K562 (cell line): ENCODE measurements around the gene ERAL1. TPM values are rescaled to one million over a fixed set of nuclear protein-coding genes. Genes with fewer than 3 reads are reported as not detected.
A peak's percentile ranks its signal among the peaks of the same experiment; 100 is the strongest.

Experiments
- ARID1B ChIP-seq: fragments of 450-650 bp; IDR thresholded peaks from 2 replicates; pipeline ENCODE4 v1.6.1; 2016; ENCODE audit warnings: antibody characterized with exemption, mild to moderate bottlenecking, inconsistent platforms
- ARID2 ChIP-seq: fragments of 450-650 bp; IDR thresholded peaks from 2 replicates; pipeline ENCODE4 v1.6.1; 2017; ENCODE audit warnings: antibody characterized with exemption, mild to moderate bottlenecking
- CBX8 ChIP-seq: fragments of 200-600 bp; sonication (generic); IDR thresholded peaks from 2 replicates; pipeline ENCODE4 v1.6.1; 2012; ENCODE audit warnings: borderline replicate concordance, mixed run types, low read depth, mild to moderate bottlenecking, moderate library complexity, mixed read lengths, low read length, control low read depth, inconsistent platforms; ENCODE audit not compliant: poor library complexity, severe bottlenecking; ENCODE audit errors: extremely low read depth
- EGR1 ChIP-seq: fragments of 450-650 bp; conservative IDR thresholded peaks from 2 replicates; pipeline ENCODE4 v1.6.1; 2017; ENCODE audit warnings: mild to moderate bottlenecking
- EP400 ChIP-seq: fragments of 450-650 bp; IDR thresholded peaks from 2 replicates; pipeline ENCODE4 v1.6.1; 2017; ENCODE audit warnings: antibody characterized with exemption, mild to moderate bottlenecking, moderate library complexity
- ETS2 ChIP-seq: IDR thresholded peaks from 2 replicates; pipeline ENCODE4 v1.6.1; 2016; ENCODE audit warnings: borderline replicate concordance, missing genetic modification characterization, mild to moderate bottlenecking, moderate library complexity, missing compliant biosample characterization; ENCODE audit not compliant: poor library complexity, severe bottlenecking
- HDAC3 ChIP-seq: fragments of 450-650 bp; IDR thresholded peaks from 2 replicates; pipeline ENCODE4 v1.6.1; 2018; ENCODE audit warnings: borderline replicate concordance, mild to moderate bottlenecking, moderate library complexity; ENCODE audit not compliant: partially characterized antibody
- HNRNPL ChIP-seq: fragments of 200-400 bp; formaldehyde crosslinking; IDR thresholded peaks from 2 replicates; pipeline ENCODE4 v1.6.1; 2017; ENCODE audit warnings: low read depth, mild to moderate bottlenecking, low read length
- KDM1A ChIP-seq, 2 experiments: fragments of 450-650 bp; IDR thresholded peaks; 2 replicates each; pipeline ENCODE4 v1.6.1; 2016; ENCODE audit warnings: mild to moderate bottlenecking in 2 of 2
- MCM3 ChIP-seq: fragments of 450-650 bp; IDR thresholded peaks from 2 replicates; pipeline ENCODE4 v1.6.1; 2016
- MECOM ChIP-seq: fragments of 250-450 bp; sonication (Bioruptor Pico); IDR thresholded peaks from 2 replicates; pipeline ENCODE4 v1.8.0; 2022; ENCODE audit warnings: inconsistent platforms
- MXI1 ChIP-seq: IDR thresholded peaks from 2 replicates; pipeline ENCODE4 v1.6.1; 2011; ENCODE audit warnings: low read depth, mild to moderate bottlenecking, improper control_type of control experiment, low read length
- PRPF4 ChIP-seq: fragments of 200-400 bp; formaldehyde crosslinking; IDR thresholded peaks from one replicate; pipeline ENCODE4 v1.6.1; 2017; ENCODE audit warnings: low read length, low read depth, mild to moderate bottlenecking; ENCODE audit not compliant: insufficient read depth, poor library complexity, severe bottlenecking
- RBM39 ChIP-seq: fragments of 200-400 bp; formaldehyde crosslinking; optimal IDR thresholded peaks from 2 replicates; pipeline ENCODE3; 2018; ENCODE audit warnings: low read depth, low read length
- RUNX1 ChIP-seq: sonication (generic); IDR thresholded peaks from 2 replicates; pipeline ENCODE4 v1.6.1; 2016; ENCODE audit warnings: antibody characterized with exemption, low read depth
- THRAP3 ChIP-seq: fragments of 450-650 bp; IDR thresholded peaks from 2 replicates; pipeline ENCODE4 v1.6.1; 2016; ENCODE audit warnings: mild to moderate bottlenecking, inconsistent platforms, borderline replicate concordance
- YBX1 ChIP-seq: fragments of 450-650 bp; IDR thresholded peaks from 2 replicates; pipeline ENCODE4 v1.7.1; 2016; ENCODE audit warnings: mild to moderate bottlenecking
- ZNF282 ChIP-seq: sonication (generic); formaldehyde crosslinking; IDR thresholded peaks from 2 replicates; pipeline ENCODE4 v1.8.1; 2023; ENCODE audit warnings: missing genetic modification reagents
- ZNF830 ChIP-seq: fragments of 250-450 bp; sonication (Bioruptor Pico); IDR thresholded peaks from 2 replicates; pipeline ENCODE4 v1.5.0; 2021; ENCODE audit warnings: mild to moderate bottlenecking
- ZZZ3 ChIP-seq: fragments of 450-650 bp; IDR thresholded peaks from 2 replicates; pipeline ENCODE4 v1.6.1; 2016; ENCODE audit warnings: antibody characterized with exemption, mild to moderate bottlenecking, moderate library complexity
- polyA plus RNA-seq, 8 experiments: library from polyadenylated mRNA; depleted of rRNA in 4 of 8; stranded (reverse) in 5 of 8; unstranded in 3 of 8; fragments of >200 nt; fragmentation: Nextera tagmentation in 2 of 8; fragmentation: Illumina TruSeq in 1 of 8; extraction: Ambion mirVana in 2 of 8; extraction: Trizol in 1 of 8; gene quantifications; 2 replicates each; pipeline versions ENCODE4 v1.2.1 to v1.2.3, GENCODE V29; 2011 to 2014; ENCODE audit warnings: inconsistent platforms in 1 of 8, missing spikeins in 1 of 8
- total RNA-seq, 7 experiments: library from RNA; depleted of rRNA in 6 of 7; stranded (reverse); fragments of >200 nt in 6 of 7; fragmentation: Illumina TruSeq in 2 of 7; extraction: Trizol in 2 of 7; gene quantifications; 2 replicates each; pipeline versions ENCODE4 v1.2.1 to v1.2.3, GENCODE V29; 2011 to 2021; ENCODE audit warnings: low replicate concordance in 1 of 7
- TF ChIP-seq, protein P1 (sequence below): fragments of 450-650 bp; IDR thresholded peaks from 2 replicates; pipeline ENCODE4 v1.6.1; 2016; ENCODE audit warnings: antibody characterized with exemption
- TF ChIP-seq, protein P2 (sequence below): fragments of 250-450 bp; sonication (Bioruptor Pico); IDR thresholded peaks from 2 replicates; pipeline ENCODE4 v1.8.0; 2021; ENCODE audit warnings: moderate library complexity, mild to moderate bottlenecking, inconsistent platforms
- TF ChIP-seq, protein P3 (sequence below): fragments of 450-650 bp; IDR thresholded peaks from 2 replicates; pipeline ENCODE4 v1.6.1; 2017; ENCODE audit warnings: antibody characterized with exemption, mild to moderate bottlenecking

Gene ERAL1
- total and polyA plus RNA-seq, 9 of the 15 experiments (the other 6 are each of a cell fraction or from before 2014, with no cell fraction given): 37.5 to 351 (median 106) TPM

DNA sequence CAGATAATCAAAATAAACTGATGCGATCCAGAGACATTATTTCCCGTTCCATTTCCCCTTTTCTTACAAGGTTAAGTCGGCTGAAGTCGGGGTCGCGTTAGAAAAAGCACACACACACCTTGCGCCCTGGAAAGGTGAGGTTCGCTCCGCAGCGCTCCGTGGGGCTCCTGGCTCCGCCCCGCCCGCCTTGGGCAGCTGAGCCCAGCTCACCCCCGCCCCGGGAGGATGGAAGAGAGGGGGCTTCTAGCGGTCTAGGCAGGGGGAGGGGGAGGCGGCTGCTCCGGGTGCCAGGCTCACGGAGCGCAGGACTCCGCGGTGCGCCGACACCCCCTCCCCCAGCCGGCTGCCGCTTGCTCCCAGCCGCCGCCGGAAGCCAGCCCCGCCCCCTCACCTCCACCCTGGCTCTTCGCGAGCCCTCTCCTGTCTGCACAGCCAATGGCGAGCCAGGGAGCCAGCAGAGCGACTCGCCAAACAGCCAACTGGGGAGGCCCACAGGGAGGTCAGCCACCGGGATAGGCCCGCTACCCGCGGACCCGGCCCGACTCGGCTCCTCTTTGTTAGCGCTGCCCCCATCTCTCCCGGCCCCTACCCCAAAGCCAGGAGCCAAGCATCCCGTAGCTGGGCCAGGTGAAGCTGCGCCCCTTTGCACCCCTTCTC, 42.6 kb upstream of the ERAL1 start (continued):
- TF ChIP-seq RBM39 (no peak), MECOM (CRISPR knock-in tag) (no peak), ZZZ3 (no peak), THRAP3 (no peak), KDM1A (IDR thresholded peaks at IDR 0.05) (peak in 1 of 2 experiments; percentile 70; a peak in 1 of 4 replicates), RUNX1 (no peak), ARID2 (no peak), ZNF282 (no peak), EP400 (peak; percentile 69), ETS2 (tag) (no peak), HDAC3 (no peak), CBX8 (no peak), MXI1 (no peak), EGR1 (no peak), ARID1B (no peak), PRPF4 (peak; percentile 67), ZNF830 (CRISPR knock-in tag) (no peak), MCM3 (no peak), YBX1 (no peak), HNRNPL (0 out of 2 replicates have a peak, but pooled peaks have one; percentile 2)
- TF ChIP-seq, protein P1, sequence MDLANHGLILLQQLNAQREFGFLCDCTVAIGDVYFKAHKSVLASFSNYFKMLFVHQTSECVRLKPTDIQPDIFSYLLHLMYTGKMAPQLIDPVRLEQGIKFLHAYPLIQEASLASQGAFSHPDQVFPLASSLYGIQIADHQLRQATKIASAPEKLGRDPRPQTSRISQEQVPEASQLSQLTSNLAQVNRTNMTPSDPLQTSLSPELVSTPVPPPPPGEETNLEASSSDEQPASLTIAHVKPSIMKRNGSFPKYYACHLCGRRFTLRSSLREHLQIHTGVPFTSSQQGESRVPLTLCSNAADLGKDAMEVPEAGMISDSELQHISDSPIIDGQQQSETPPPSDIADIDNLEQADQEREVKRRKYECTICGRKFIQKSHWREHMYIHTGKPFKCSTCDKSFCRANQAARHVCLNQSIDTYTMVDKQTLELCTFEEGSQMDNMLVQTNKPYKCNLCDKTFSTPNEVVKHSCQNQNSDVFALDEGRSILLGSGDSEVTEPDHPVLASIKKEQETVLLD: no peak; the same call in 1 of the 2 replicates
- TF ChIP-seq, protein P2, sequence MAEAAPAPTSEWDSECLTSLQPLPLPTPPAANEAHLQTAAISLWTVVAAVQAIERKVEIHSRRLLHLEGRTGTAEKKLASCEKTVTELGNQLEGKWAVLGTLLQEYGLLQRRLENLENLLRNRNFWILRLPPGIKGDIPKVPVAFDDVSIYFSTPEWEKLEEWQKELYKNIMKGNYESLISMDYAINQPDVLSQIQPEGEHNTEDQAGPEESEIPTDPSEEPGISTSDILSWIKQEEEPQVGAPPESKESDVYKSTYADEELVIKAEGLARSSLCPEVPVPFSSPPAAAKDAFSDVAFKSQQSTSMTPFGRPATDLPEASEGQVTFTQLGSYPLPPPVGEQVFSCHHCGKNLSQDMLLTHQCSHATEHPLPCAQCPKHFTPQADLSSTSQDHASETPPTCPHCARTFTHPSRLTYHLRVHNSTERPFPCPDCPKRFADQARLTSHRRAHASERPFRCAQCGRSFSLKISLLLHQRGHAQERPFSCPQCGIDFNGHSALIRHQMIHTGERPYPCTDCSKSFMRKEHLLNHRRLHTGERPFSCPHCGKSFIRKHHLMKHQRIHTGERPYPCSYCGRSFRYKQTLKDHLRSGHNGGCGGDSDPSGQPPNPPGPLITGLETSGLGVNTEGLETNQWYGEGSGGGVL (CRISPR knock-in tag): no peak
- TF ChIP-seq, protein P3, sequence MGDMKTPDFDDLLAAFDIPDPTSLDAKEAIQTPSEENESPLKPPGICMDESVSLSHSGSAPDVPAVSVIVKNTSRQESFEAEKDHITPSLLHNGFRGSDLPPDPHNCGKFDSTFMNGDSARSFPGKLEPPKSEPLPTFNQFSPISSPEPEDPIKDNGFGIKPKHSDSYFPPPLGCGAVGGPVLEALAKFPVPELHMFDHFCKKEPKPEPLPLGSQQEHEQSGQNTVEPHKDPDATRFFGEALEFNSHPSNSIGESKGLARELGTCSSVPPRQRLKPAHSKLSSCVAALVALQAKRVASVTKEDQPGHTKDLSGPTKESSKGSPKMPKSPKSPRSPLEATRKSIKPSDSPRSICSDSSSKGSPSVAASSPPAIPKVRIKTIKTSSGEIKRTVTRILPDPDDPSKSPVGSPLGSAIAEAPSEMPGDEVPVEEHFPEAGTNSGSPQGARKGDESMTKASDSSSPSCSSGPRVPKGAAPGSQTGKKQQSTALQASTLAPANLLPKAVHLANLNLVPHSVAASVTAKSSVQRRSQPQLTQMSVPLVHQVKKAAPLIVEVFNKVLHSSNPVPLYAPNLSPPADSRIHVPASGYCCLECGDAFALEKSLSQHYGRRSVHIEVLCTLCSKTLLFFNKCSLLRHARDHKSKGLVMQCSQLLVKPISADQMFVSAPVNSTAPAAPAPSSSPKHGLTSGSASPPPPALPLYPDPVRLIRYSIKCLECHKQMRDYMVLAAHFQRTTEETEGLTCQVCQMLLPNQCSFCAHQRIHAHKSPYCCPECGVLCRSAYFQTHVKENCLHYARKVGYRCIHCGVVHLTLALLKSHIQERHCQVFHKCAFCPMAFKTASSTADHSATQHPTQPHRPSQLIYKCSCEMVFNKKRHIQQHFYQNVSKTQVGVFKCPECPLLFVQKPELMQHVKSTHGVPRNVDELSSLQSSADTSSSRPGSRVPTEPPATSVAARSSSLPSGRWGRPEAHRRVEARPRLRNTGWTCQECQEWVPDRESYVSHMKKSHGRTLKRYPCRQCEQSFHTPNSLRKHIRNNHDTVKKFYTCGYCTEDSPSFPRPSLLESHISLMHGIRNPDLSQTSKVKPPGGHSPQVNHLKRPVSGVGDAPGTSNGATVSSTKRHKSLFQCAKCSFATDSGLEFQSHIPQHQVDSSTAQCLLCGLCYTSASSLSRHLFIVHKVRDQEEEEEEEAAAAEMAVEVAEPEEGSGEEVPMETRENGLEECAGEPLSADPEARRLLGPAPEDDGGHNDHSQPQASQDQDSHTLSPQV: no peak
